ENCODE data around the gene EIF2B5.

The EIF2B5 gene

GRCh38 chr3:184174646-184175492 is 39.7 kb downstream of the EIF2B5 start, which contains the start of gene AP2M1:
AP2M1 (plus strand) TSS chr3:184174855; CDS start chr3:184176994, 2,139 bp downstream.
- TF ChIP-seq FOXP2 (optimal IDR thresholded peaks at IDR 0.05; ENCODE audit: borderline replicate concordance, extremely low read depth, extremely low read length, insufficient read depth) (peak; percentile 17), REST (IDR thresholded peaks at IDR 0.05; ENCODE audit: insufficient read depth in 1 of 2, low read depth in 2 of 2, low read length in 2 of 2) (no peak; a peak in 1 of 4 replicates), POLR2AphosphoS5 (IDR thresholded peaks at IDR 0.05; ENCODE audit: low read depth, low read length) (peak; percentile 81), TAF1 (IDR thresholded peaks at IDR 0.05; ENCODE audit: borderline replicate concordance, insufficient read depth, low read length) (peak; percentile 71; the same call in 1 of the 2 replicates)

- no peak for TF ChIP-seq REST (IDR thresholded peaks at IDR 0.05; ENCODE audit: insufficient read depth in 1 of 2, low read depth in 2 of 2, low read length in 2 of 2)
- no peak for TF ChIP-seq SIN3A (IDR thresholded peaks at IDR 0.05; ENCODE audit: borderline replicate concordance, insufficient read depth, low read length)
- TF ChIP-seq FOXP2 (optimal IDR thresholded peaks at IDR 0.05; ENCODE audit: borderline replicate concordance, extremely low read depth, extremely low read length, insufficient read depth): no peak
- no peak for TF ChIP-seq TAF1 (IDR thresholded peaks at IDR 0.05; ENCODE audit: borderline replicate concordance, insufficient read depth, low read length)
- no peak for TF ChIP-seq POLR2AphosphoS5 (IDR thresholded peaks at IDR 0.05; ENCODE audit: low read depth, low read length)
These were observed 40.3 kb downstream of the EIF2B5 start for GRCh38 chr3:184175506-184175905.

GRCh38 chr3:184175981-184176376 is 40.8 kb downstream of the EIF2B5 start:
- TF ChIP-seq REST (IDR thresholded peaks at IDR 0.05; ENCODE audit: insufficient read depth in 1 of 2, low read depth in 2 of 2, low read length in 2 of 2) (no peak), TAF1 (IDR thresholded peaks at IDR 0.05; ENCODE audit: borderline replicate concordance, insufficient read depth, low read length) (no peak), POLR2AphosphoS5 (IDR thresholded peaks at IDR 0.05; ENCODE audit: low read depth, low read length) (no peak), FOXP2 (optimal IDR thresholded peaks at IDR 0.05; ENCODE audit: borderline replicate concordance, extremely low read depth, extremely low read length, insufficient read depth) (no peak), SIN3A (IDR thresholded peaks at IDR 0.05; ENCODE audit: borderline replicate concordance, insufficient read depth, low read length) (no peak)

- no peak for TF ChIP-seq REST (IDR thresholded peaks at IDR 0.05; ENCODE audit: insufficient read depth in 1 of 2, low read depth in 2 of 2, low read length in 2 of 2)
- TF ChIP-seq FOXP2 (optimal IDR thresholded peaks at IDR 0.05; ENCODE audit: borderline replicate concordance, extremely low read depth, extremely low read length, insufficient read depth): no peak
- TF ChIP-seq POLR2AphosphoS5 (IDR thresholded peaks at IDR 0.05; ENCODE audit: low read depth, low read length): peak; percentile 55; the same call in 1 of the 2 replicates
- TF ChIP-seq SIN3A (IDR thresholded peaks at IDR 0.05; ENCODE audit: borderline replicate concordance, insufficient read depth, low read length): 0 out of 2 replicates have a peak, but pooled peaks have one; percentile 10
- TF ChIP-seq TAF1 (IDR thresholded peaks at IDR 0.05; ENCODE audit: borderline replicate concordance, insufficient read depth, low read length): no peak; the same call in 1 of the 2 replicates
These were observed 41.5 kb downstream of the EIF2B5 start for GRCh38 chr3:184176377-184177330.

Data from PFSK-1 (cell line).